GM19438 (cell line): ENCODE results near the gene ALDH1A2.
"Not testable (repeated sequence)": the region's sequence is repeated elsewhere in the genome, so short reads cannot be mapped to it uniquely, and the experiment has no call there.

Experiments used
- ATAC-seq: cut with Tn5 transposase; IDR thresholded peaks from one replicate; pipeline ENCODE4 v1.9.1; 2021; ENCODE audit warnings: low read depth; ENCODE audit not compliant: unreplicated experiment

The ALDH1A2 gene

DNA sequence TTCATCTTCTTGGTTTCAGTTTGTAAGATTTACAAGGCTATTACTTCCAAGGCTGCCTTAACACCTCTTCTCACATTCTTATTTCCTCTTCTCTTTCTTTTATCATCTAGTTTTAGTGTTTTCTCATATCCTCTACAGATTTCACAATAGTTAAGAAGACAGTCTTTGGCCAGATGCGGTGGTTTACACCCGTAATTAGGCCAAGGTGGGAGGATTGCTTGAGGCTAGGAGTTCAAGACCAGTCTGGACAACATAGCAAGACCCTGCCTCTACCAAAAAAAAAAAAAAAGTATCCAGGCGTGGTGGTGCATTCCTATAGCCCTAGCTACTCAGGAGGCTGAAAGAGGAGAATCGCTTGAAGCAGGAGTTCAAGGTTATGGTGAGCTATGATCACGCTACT lies 3.5 kb upstream of the ALDH1A2 start:
- ATAC-seq: no peak

DNA sequence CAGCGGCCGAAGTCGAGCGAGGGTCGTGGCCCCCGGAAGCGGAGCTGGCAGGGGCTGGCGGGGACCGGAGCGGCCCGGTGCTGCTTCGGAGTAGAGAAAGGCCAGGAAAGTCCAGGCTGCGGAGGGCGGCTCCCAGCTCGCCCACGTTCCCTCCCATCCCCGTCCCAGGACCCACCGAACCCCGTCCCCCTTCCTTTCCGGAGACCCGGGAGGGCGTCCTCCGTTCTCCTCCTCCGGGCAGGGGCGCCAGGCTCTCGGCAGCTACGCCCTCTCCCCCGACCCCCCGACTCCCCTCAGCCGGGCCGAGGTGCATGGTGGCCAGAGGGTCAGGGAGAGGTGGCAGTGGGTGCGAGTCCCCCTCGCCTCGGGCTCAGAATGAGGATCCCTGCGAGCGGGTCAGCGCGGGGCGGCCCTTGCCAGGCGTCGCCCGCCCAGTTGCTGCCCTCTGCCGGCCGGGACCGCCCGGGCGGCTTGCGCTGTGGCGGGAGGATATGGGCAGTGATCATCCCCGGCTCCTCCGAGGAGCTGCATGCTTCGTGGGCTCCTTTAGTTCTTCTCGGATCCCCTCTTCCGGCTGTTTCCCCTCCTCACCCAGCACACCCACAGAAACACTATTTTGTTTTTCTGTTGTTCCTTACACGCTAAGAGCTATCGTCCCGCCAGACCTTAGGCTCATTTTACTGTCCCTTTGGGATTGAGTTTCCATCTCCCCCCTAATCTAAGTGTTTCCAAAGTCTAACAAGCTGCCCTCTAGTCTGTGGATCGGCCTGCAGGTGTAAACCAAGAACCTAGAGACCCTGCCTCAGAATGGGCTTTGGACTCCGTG lies 744 bp upstream of the ALDH1A2 start:
- no peak for ATAC-seq

DNA sequence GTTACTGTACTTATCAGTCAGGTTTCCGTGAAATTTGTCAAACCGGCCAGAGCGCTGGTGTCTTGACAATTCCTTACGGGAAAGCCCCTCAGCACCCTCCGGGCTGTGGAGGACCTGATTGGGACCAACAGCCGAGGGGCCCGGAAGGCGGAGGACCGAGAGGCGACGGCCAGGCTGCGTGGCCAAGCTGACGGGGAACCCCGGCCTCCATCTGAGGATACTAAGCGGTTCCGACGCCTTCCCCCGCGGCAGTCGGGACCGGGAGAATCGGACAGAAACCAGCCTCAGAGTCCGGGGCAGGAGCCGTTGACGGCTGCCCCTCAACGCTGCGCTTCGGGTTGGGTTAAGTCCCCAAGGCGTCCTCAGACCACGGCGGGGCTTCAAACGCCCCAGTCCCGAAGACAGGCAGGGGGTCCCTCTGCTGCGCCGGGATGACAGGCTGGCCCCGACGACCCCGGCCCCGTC lies 499 bp downstream of the ALDH1A2 start:
- no peak for ATAC-seq

DNA sequence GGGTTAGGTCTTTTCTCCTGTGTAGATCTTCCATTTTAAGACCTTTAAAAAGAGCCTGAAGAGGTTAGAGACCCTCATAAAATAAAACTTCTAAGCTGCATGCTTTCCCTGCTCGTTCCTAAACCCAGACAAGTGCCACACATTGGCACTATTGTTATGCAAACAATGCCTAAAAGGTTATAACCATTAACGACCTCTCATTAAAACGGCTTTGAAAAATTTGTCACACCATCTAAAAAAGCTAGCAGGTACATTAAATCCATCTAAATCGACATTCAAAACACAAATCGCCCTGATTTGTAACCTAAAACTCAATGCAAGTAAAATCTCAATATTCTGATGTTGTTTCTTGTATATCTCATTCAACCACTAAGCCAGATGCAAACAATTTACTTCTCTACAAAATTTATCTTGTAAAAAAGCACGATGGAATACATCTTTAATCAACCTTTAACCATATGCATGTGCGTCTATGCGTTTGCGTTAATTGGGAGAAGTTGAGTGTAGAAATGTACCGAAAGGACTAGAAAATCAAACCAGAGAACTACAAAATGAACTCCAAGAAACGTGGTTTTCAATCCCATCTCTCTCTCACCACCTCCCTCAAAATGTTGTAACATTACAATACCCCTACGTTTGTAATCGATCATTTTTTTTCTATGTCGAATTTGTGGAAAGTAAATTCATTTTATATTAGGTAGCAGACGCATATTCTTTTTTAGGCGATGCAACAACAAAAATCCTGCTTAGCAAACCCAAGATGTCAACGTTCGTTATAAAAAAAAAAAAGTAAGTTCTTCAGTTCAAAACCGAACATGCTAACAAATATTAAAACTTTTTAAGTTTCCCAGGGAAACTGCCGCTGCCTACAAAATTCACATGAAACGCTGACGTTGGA lies 1.2 kb downstream of the ALDH1A2 start:
- ATAC-seq: no peak

DNA sequence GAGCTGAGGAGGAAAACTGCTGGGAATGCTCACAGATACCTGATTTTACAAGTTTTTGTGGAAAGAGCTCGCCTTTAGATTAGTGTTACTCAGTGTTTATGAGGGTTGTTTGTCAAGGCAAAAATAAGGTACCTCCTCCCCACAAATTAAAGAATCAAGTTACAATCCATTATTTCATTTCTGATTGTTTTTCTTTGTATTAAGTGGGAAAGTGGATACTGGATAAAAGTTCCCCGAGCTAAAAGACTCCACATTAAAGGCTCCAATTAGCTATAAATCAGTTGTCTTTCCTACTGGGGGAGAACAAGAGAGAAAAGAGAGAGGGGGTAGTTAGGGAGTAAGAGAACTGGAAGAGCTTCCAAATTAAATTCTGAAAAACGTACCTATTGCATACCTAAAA lies 1.9 kb downstream of the ALDH1A2 start:
- no peak for ATAC-seq

DNA sequence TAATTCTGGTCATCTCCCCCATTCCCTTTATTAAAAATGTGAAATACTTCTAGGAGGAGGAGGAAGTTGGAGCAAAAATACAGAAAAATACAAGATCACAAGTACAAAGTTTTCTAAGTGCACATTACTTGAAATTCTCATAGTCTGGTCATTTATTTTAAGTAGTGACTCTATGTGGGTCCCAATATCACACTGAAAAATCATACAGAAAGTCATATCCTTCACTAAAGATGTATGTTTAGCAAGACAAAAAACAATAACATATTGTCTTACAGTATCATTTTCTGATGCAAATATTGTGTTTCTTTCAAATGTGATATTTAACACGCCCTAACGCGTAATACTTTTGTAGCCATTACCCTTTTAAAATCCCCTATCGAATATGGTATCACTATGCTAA lies 2.5 kb downstream of the ALDH1A2 start:
- no peak for ATAC-seq

DNA sequence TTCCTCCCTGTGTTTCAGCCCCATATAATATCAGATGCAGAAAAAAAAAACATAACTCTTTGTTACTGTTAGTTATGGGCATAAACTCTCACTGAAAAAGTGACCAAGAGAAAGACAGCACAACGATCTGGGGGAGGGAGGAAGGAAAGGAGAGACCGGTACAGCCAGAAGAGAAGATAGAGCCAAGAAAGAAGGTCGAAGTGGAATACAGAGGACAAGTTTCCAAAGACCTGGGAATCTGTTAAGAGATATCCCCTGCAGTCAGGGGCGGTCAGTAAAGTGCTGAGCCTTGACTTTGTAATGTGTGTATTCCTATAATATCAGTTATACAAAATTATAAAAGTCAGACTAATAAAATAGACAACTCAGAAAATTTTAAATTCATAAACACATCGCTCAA lies 3.3 kb downstream of the ALDH1A2 start:
- no peak for ATAC-seq

DNA sequence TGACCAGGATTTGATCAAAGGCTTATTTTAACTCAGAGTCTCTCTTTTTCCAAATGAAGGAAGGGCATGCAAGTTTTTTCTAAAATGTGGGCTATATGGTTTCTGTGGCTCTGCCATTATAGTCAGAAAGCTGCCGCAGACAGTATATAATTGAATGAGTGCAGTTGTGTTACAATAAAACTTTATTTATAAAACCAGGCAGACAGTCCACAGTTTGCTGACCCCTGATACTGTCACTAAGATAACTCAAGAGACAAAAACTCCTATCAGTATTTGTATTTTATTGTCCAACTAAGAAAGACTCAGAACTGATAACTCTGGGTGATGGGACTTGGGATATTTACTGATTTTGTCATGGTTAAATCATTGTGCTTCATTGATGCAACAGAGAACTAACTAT lies 4.9 kb downstream of the ALDH1A2 start:
- no peak for ATAC-seq

DNA sequence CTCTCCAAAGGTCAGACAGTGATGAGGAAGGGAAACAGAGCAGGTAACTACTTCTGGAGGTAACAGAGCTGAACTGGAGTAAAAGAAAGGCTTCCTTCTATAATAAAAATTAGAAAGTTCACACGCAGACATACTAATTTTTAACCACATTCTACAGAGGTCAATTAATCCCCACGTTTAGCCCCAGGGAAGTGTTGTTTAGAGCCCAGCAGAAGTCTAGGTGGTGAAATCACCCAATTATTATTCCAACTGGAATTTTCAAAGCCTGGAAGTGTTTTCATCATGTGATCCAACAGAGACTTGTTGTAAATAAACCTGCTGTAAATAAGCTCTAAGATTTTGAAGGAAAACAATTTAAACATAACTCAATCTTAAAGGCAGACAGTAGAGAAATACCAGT lies 6.8 kb downstream of the ALDH1A2 start:
- ATAC-seq: no peak

DNA sequence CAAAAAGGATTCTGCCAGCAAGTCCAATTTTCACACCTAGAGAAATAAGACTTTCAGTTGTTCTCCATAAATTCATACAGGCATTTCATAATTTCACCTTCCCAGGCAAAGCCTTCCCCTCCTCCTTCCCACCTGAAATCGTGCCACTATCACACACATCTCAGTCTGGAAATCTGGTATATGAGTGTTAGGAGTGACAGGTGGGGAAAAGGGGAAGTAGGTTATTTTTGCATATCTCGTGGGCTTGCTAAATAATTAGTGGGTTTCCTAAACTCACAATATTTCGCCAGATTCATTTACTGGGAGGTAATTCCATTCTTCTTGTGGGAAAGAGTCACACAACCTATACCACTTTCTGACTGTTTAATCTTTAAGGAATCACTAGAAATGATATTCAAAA lies 7.4 kb downstream of the ALDH1A2 start:
- ATAC-seq: no peak

DNA sequence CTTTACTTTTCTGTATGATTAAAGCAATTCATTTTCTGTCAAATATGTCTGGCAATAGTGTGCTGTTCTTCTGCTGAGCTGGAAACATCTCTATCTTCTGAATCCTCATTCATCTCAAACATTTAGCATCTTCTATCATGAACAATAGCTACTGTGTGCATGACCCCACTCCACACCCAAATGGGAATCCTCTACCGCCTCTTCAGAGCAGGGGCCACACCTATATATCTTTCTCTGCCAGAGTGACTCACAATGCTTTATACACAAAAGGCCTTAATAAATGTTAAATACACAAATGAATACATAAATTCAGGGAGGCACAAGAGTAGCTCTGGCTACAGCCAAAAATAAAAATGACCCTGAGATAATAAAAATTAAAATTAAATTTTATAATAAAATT lies 8.0 kb downstream of the ALDH1A2 start:
- no peak for ATAC-seq

DNA sequence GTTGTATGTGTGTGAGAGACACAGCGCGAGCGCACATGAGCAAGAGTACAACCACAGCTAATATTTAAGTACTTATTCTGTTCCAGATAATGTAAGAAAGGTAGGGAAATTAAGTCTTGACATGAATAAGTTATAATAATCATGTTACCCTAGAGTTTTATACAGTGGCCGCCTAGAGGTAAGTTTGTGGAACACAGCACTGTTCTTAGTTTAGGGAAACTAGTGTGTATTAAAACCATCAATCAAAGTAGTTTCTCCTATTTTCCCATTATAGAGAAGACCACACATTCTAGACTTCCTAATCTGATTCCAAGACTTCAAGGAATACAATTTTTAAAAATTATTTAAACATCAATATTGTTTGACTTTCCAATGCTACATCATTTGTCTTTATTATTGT lies 9.5 kb downstream of the ALDH1A2 start:
- no peak for ATAC-seq

DNA sequence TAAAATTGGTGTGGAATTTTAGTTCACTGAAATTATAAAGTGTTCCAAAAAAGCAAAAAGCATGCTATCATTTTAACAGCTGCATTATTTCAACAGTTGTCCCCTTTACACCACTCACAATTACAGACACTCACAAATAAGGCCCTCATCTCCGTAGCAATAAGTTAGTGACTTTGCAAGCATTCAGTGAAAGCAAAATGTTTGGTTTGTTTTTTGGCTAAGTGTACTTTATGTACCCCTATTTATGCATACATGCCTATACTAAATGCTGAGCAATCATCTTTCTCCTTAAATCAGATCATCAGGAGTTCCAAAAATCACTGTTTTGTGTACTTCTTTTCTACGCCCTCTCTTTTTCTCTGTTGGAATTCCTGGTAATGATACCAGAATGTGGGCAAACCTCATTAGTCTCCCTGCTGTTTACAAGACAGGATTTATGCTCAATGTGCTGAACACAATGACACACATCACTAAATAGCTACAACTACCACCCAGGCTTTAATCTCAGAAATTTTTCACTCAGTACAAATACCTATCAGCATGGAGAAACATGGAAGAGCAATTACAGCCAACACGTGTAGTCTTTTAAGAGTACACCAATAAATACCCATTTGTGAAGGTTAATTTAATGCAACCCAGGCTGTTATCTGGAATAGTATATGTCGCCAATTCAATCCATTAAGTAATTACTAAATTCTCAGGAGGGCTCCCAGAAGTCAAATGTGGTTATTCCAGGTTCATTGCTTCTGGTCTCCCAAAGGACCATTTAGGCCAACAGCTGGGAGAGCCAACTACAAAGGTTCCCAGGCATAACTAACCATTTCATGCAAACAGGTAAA lies 12.0 kb downstream of the ALDH1A2 start:
- ATAC-seq: no peak

DNA sequence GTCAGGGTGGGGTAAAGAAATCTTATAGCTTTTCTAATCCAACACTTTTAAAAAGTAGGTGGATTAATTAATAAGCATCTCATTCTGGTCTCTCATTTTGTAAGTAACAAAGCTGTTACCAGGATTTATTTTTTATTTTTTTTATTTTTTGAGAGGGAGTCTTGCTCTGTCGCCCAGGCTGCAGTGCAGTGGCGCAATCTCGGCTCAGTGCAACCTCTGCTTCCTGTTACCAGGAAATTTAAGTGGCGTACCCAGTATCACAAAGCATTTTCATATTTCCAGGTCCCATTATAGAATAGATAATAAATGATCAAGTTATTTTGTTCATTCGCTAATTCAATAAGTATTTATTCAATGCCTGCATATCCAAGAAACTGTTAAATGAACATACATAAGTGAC lies 13.2 kb downstream of the ALDH1A2 start:
- no peak for ATAC-seq

DNA sequence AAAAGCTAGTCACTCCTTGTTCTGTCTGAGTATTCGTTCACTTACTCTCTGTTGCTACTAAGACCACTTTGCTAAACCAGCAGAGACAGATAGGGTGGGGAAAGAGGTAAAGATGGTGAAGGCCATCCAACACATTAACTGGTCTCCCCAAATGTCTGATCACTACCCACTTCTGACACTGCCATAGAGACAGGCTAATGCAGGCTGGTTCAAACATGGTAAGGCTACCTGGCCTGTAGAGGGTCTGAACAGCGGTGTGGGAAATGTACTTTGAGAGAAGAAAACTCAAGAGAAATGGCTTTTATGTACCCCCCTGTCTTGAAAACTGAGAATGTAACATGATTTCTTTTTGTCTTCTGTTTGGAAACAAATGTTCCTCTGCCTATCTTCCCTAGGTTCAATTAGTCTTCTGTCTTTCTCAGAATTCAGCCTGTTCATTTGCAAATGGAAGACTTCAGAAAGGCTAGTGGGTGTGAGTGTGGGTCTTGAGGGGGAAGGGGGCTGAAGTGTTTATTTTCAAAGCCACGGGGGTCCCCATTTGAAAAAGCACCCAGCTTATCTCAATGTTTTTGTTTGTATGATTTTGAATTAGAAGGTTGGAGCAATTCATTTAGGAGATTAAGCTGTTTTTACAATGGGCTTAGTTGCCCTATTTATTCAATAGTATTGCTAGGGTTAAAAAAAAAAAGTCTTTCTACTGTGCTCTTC lies 15.8 kb downstream of the ALDH1A2 start:
- ATAC-seq: no peak

DNA sequence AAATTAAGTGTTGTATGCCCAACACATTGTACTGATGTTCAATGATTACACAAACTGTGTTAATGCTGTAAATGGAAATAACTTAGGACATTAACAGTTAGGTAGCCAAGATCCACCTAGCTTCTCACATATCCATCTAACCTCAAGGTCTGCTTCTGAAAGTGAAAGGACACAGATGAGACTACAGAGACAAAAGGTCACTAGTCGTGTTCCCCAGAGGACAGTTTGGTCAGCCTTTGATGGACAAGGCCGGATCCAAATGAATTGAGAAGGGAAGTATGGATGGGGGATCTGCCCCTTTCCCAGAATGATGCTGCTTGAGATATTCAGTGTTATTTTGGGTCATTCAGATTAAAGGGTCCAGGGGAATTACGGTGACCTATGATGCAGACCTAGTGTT lies 17.2 kb downstream of the ALDH1A2 start:
- no peak for ATAC-seq

DNA sequence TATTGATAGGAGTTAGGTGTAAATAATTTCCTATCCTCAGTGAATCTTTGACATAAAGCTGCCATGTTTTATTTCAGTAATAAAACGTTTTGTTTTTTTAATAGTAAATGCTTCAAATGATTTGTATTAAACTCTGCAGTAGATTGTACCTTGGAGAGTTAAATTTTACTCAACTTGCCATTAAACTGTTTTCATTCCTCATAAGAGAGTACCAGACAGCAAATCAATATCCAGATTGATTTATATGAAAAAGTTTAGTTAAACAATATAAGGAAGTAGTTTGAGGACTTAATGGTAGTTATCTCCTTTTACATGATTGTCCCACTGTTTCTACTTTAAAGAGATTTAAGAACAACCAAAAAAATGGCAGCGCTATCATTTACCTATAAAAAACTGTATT lies 18.4 kb downstream of the ALDH1A2 start:
- ATAC-seq: no peak

DNA sequence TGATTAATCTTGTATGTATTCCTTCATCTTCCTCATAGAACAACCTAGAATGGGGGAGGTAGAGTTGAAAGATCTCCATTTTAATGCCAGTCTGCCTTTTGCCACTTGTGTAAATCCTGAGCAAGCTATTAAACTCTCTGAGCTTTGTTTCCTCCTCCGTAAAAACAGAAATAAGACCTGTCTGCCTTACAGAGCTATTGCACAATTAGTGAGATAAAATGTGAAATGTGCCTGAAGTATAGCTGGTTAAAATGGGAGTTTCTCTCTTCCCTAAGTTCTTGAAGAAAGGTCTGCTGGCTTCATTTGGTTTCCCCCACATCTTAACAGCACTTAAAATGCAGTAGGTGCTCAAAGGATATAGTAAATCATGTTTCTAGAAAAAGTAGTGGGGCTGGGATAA lies 19.0 kb downstream of the ALDH1A2 start:
- ATAC-seq: no peak

DNA sequence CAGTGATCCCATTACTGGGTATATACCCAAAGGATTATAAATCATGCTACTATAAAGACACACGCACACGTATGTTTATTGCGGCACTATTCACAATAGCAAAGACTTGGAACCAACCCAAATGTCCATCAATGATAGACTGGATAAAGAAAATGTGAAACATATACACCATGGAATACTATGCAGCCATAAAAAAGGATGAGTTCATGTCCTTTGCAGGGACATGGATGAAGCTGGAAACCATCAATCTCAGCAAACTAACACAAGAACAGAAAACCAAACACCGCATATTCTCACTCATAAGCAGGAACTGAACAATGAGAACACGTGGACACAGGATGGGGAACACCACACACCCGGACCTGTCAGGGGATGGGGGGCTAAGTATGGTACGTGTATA lies 20.1 kb downstream of the ALDH1A2 start:
- ATAC-seq: not testable (repeated sequence)

DNA sequence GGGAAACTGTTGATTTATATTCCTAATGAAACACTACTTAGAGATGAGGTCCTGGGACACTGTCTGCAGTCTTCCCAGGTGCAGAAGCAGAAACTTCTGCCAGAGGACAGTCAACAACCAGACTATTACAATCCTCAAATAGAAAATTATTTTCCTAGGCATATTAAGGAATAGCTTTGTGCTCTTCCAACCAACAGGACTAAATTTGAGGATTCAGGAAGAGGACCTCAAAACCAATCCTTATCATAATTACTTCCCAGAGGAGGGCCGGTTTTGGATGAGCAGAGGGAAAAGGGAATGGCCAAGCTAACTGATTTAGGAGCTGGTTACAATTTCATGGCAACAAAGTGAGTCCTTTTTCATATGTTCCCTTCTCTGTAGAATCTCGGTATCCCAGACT lies 21.0 kb downstream of the ALDH1A2 start:
- ATAC-seq: no peak
